H9 (cell line): Measurements from ENCODE around the gene PLPP7. TPM values are rescaled to one million over a fixed set of nuclear protein-coding genes. Genes with fewer than 3 reads are reported as not detected.

Source experiments
- DNase-seq: peaks from one replicate; pipeline ENCODE4 v3.0.0-alpha.2; 2017
- H2AFZ ChIP-seq: one replicate; pipeline ENCODE4 v1.6.1; 2013; ENCODE audit warnings: mild to moderate bottlenecking, low read length, control low read depth, moderate library complexity
- H2AK5ac ChIP-seq: 2 replicates; pipeline ENCODE4 v1.6.1; 2013; ENCODE audit warnings: low read length, control low read depth, mixed read lengths; ENCODE audit not compliant: insufficient read length
- H2BK120ac ChIP-seq: one replicate; pipeline ENCODE4 v1.6.1; 2013; ENCODE audit warnings: low read depth, mild to moderate bottlenecking, low read length, control low read depth, inconsistent platforms; ENCODE audit not compliant: poor library complexity, severe bottlenecking
- H2BK12ac ChIP-seq: 2 replicates; pipeline ENCODE4 v1.6.1; 2013; ENCODE audit warnings: low read length, control low read depth, mixed read lengths, low read depth; ENCODE audit not compliant: insufficient read length
- H2BK15ac ChIP-seq: 2 replicates; pipeline ENCODE4 v1.6.1; 2013; ENCODE audit warnings: low read depth, low read length, control low read depth
- H2BK20ac ChIP-seq: one replicate; pipeline ENCODE4 v1.6.1; 2013; ENCODE audit warnings: low read depth, mild to moderate bottlenecking, low read length, control low read depth, inconsistent platforms; ENCODE audit not compliant: poor library complexity, severe bottlenecking
- H2BK5ac ChIP-seq: 2 replicates; pipeline ENCODE4 v1.6.1; 2013; ENCODE audit warnings: low read length, control low read depth, mixed read lengths; ENCODE audit not compliant: insufficient read length
- H3K14ac ChIP-seq: 2 replicates; pipeline ENCODE4 v1.6.1; 2013; ENCODE audit warnings: low read length, control low read depth; ENCODE audit not compliant: insufficient read depth
- H3K18ac ChIP-seq: 2 replicates; pipeline ENCODE4 v1.6.1; 2013; ENCODE audit warnings: low read depth, mild to moderate bottlenecking, mixed read lengths, low read length, control low read depth; ENCODE audit not compliant: insufficient read length
- H3K23ac ChIP-seq: 2 replicates; pipeline ENCODE4 v1.6.1; 2013; ENCODE audit warnings: low read length, control low read depth, mixed read lengths, low read depth; ENCODE audit not compliant: insufficient read length
- H3K23me2 ChIP-seq: 2 replicates; pipeline ENCODE4 v1.6.1; 2013; ENCODE audit warnings: low read depth, mild to moderate bottlenecking, mixed read lengths, low read length, control low read depth; ENCODE audit not compliant: insufficient read length, poor library complexity, severe bottlenecking
- H3K27ac ChIP-seq: 2 replicates; pipeline ENCODE4 v1.5.1; 2013; ENCODE audit warnings: low read length, control low read depth, mixed read lengths, low read depth; ENCODE audit not compliant: insufficient read length
- H3K27me3 ChIP-seq: 2 replicates; pipeline ENCODE4 v1.6.1; 2013; ENCODE audit warnings: low read length, control low read depth, inconsistent platforms; ENCODE audit not compliant: insufficient read depth
- H3K4ac ChIP-seq: 2 replicates; pipeline ENCODE4 v1.6.1; 2013; ENCODE audit warnings: low read depth, mild to moderate bottlenecking, control low read depth, inconsistent platforms, low read length, moderate library complexity
- H3K4me1 ChIP-seq: 2 replicates; pipeline ENCODE4 v1.6.1; 2013; ENCODE audit warnings: low read length, control low read depth, inconsistent platforms; ENCODE audit not compliant: insufficient read depth
- H3K4me2 ChIP-seq: 2 replicates; pipeline ENCODE4 v1.6.1; 2013; ENCODE audit warnings: low read length, control low read depth, mixed read lengths; ENCODE audit not compliant: insufficient read length, insufficient read depth
- H3K56ac ChIP-seq: 2 replicates; pipeline ENCODE4 v1.6.1; 2013; ENCODE audit warnings: low read depth, mild to moderate bottlenecking, mixed read lengths, low read length, control low read depth; ENCODE audit not compliant: insufficient read length
- H3K79me1 ChIP-seq: 2 replicates; pipeline ENCODE4 v1.6.1; 2013; ENCODE audit warnings: low read depth, mild to moderate bottlenecking, moderate library complexity, low read length, control low read depth, inconsistent platforms; ENCODE audit not compliant: insufficient read depth, poor library complexity, severe bottlenecking
- H3K79me2 ChIP-seq: 2 replicates; pipeline ENCODE4 v1.6.1; 2013; ENCODE audit warnings: low read length, control low read depth, inconsistent platforms; ENCODE audit not compliant: insufficient read depth
- H3K9ac ChIP-seq: 2 replicates; pipeline ENCODE4 v1.6.1; 2013; ENCODE audit warnings: low read length, control low read depth, mixed read lengths; ENCODE audit not compliant: insufficient read length; ENCODE audit errors: extremely low read depth
- H3K9me3 ChIP-seq: one replicate; pipeline ENCODE4 v1.6.1; 2013; ENCODE audit warnings: low read depth, low read length, inconsistent platforms; ENCODE audit not compliant: control insufficient read depth
- H3T11ph ChIP-seq: one replicate; pipeline ENCODE4 v1.6.1; 2013; ENCODE audit warnings: mild to moderate bottlenecking, low read length, control low read depth, inconsistent platforms
- H4K20me1 ChIP-seq: one replicate; pipeline ENCODE4 v1.6.1; 2013; ENCODE audit not compliant: control insufficient read depth, insufficient read length, insufficient read depth
- H4K5ac ChIP-seq: 2 replicates; pipeline ENCODE4 v1.6.1; 2013; ENCODE audit warnings: low read depth, mild to moderate bottlenecking, mixed read lengths, low read length, control low read depth; ENCODE audit not compliant: insufficient read length
- H4K8ac ChIP-seq: replicated peaks from 2 replicates; pipeline ENCODE4 v1.6.1; 2013; ENCODE audit warnings: low read length, control low read depth, mixed read lengths, low read depth; ENCODE audit not compliant: insufficient read length
- H4K91ac ChIP-seq: 2 replicates; pipeline ENCODE4 v1.6.1; 2013; ENCODE audit warnings: low read depth, mild to moderate bottlenecking, moderate library complexity, mixed read lengths, low read length, control low read depth; ENCODE audit not compliant: insufficient read length
- H3K27ac Mint-ChIP-seq, 3 experiments: 2 replicates in 2 of 3; 3 replicates in 1 of 3; pipeline ENCODE4 v1.8.0; 2020 to 2021; ENCODE audit warnings: mixed read lengths in 3 of 3, mild to moderate bottlenecking in 1 of 3, moderate library complexity in 1 of 3
- H3K27me3 Mint-ChIP-seq: 2 replicates; pipeline ENCODE4 v1.8.0; 2021; ENCODE audit warnings: low read depth, mild to moderate bottlenecking, moderate library complexity, mixed read lengths
- H3K36me3 Mint-ChIP-seq, 3 experiments: 2 replicates in 2 of 3; 3 replicates in 1 of 3; pipeline ENCODE4 v1.8.0; 2020 to 2021; ENCODE audit warnings: low read depth in 3 of 3, mixed read lengths in 3 of 3; ENCODE audit not compliant: insufficient read depth in 1 of 3
- H3K4me1 Mint-ChIP-seq, 2 experiments: 2 replicates each; pipeline ENCODE4 v1.8.0; 2020; ENCODE audit warnings: mixed read lengths in 2 of 2
- H3K4me3 Mint-ChIP-seq, 2 experiments: 2 replicates in 1 of 2; 3 replicates in 1 of 2; pipeline ENCODE4 v1.8.0; 2020 to 2021; ENCODE audit warnings: mild to moderate bottlenecking in 2 of 2, mixed read lengths in 2 of 2, moderate library complexity in 1 of 2
- H3K9me3 Mint-ChIP-seq, 2 experiments: 2 replicates in 1 of 2; 3 replicates in 1 of 2; pipeline ENCODE4 v1.8.0; 2020; ENCODE audit warnings: mild to moderate bottlenecking in 2 of 2, mixed read lengths in 2 of 2, moderate library complexity in 1 of 2
- CTCF ChIP-seq: fragments of 200-600 bp; sonication (generic); conservative IDR thresholded peaks from 3 replicates; pipeline ENCODE4 v1.8.0; 2021; ENCODE audit warnings: antibody characterized with exemption, mild to moderate bottlenecking
- WGBS: extraction: QIAGEN DNeasy Blood & Tissue Kit; methylation state at CpG from one replicate; pipeline ENCODE4 v1.1.7; 2013; ENCODE audit warnings: missing lambda C conversion rate, low lambda C conversion rate, mixed read lengths; ENCODE audit not compliant: insufficient read length; ENCODE audit errors: extremely low coverage; 5-methylcytosine and 5-hydroxymethylcytosine counted together
- total RNA-seq: library from RNA; stranded (reverse); gene quantifications from 2 replicates; pipeline ENCODE4 v1.2.1, GENCODE V29; 2021

Gene PLPP7
- total RNA-seq, 1 experiment from 2014 or later: 1.9 TPM

GRCh38 chr9:131271506-131271931 lies 18.0 kb upstream of the PLPP7 start:
- WGBS: no CpG with 5 or more reads among the region's 6 CpGs
- no peaks in the 10 kb centered on the region for H3K9me3 ChIP-seq
- no peak for TF ChIP-seq CTCF
- H3K23me2 ChIP-seq: no peaks in the 10 kb centered on the region
- Mint-ChIP-seq H3K36me3 (no peaks in the 10 kb centered on the region), H3K27me3 (peaks cover 18% of the 10 kb centered on the region), H3K27ac (no peak overlapping the region; a peak in 1 of 7 replicates), H3K9me3 (no peaks in the 10 kb centered on the region), H3K4me1 (peaks cover 27 to 42% of the 10 kb centered on the region in 2 experiments), H3K4me3 (no peak overlapping the region)
- H3K27me3 ChIP-seq: peaks cover 6% of the 10 kb centered on the region; the same call in 1 of the 2 replicates
- H2AK5ac ChIP-seq: no peak overlapping the region
- no peak overlapping the region for H2BK20ac ChIP-seq
- no peak overlapping the region for H3K18ac ChIP-seq
- no peak overlapping the region for H4K5ac ChIP-seq
- H3K4me1 ChIP-seq: peaks cover 3% of the 10 kb centered on the region; the same call in 1 of the 2 replicates
- no peak overlapping the region for H2BK15ac ChIP-seq
- no peak overlapping the region for H3K56ac ChIP-seq
- no peak overlapping the region for H2BK12ac ChIP-seq
- no peak overlapping the region for H2AFZ ChIP-seq
- H3K14ac ChIP-seq: no peak overlapping the region
- H3K9ac ChIP-seq: no peak overlapping the region
- H3K23ac ChIP-seq: no peak overlapping the region
- no peaks in the 10 kb centered on the region for H3K79me1 ChIP-seq
- no peak overlapping the region for H3K4ac ChIP-seq
- no peaks in the 10 kb centered on the region for H4K20me1 ChIP-seq
- no peak for DNase-seq
- H3K27ac ChIP-seq: no peak overlapping the region
- H4K8ac ChIP-seq: no peak overlapping the region
- H3T11ph ChIP-seq: no peak overlapping the region
- no peak overlapping the region for H4K91ac ChIP-seq
- no peak overlapping the region for H2BK120ac ChIP-seq
- H3K4me2 ChIP-seq: no peak overlapping the region
- no peaks in the 10 kb centered on the region for H3K79me2 ChIP-seq
- no peak overlapping the region for H2BK5ac ChIP-seq
